ENCODE measurements around the gene RNF111. TPM values are rescaled to one million over a fixed set of nuclear protein-coding genes. Genes with fewer than 3 reads are reported as not detected.

The RNF111 gene
- total RNA-seq, 1 experiment from 2014 or later: 22.4 TPM

GRCh38 chr15:59074607-59075006 is 87.1 kb downstream of the RNF111 start (continued):
- TF ChIP-seq ZNF219 (CRISPR knock-in tag; IDR thresholded peaks at IDR 0.05; ENCODE audit: borderline replicate concordance) (no peak), CDX4 (CRISPR knock-in tag; IDR thresholded peaks at IDR 0.05; ENCODE audit: borderline replicate concordance) (no peak), MXD4 (CRISPR knock-in tag; IDR thresholded peaks at IDR 0.05; ENCODE audit: borderline replicate concordance) (no peak), ZBTB43 (CRISPR knock-in tag; IDR thresholded peaks at IDR 0.05) (no peak), ATF3 (CRISPR knock-in tag; conservative IDR thresholded peaks at IDR 0.05) (no peak), ZNF671 (CRISPR knock-in tag; IDR thresholded peaks at IDR 0.05) (no peak), ATF1 (CRISPR knock-in tag; IDR thresholded peaks at IDR 0.05) (no peak), E2F5 (CRISPR knock-in tag; IDR thresholded peaks at IDR 0.05) (no peak), JUN (CRISPR knock-in tag; IDR thresholded peaks at IDR 0.05) (no peak)

- H3K27me3 Mint-ChIP-seq (ENCODE audit: low read depth): no peaks in the 10 kb centered on the region
- no peak overlapping the region for H3K4me3 Mint-ChIP-seq
- no peaks in the 10 kb centered on the region for H3K9me3 Mint-ChIP-seq
- CTCF ChIA-PET: no interaction called here
- TF ChIP-seq AR (CRISPR knock-in tag; IDR thresholded peaks at IDR 0.05) (no peak), ZNF138 (CRISPR knock-in tag; conservative IDR thresholded peaks at IDR 0.05) (no peak), MAX (CRISPR knock-in tag; IDR thresholded peaks at IDR 0.05) (no peak), CBFB (CRISPR knock-in tag; IDR thresholded peaks at IDR 0.05; ENCODE audit: low read depth) (no peak)
- H3K36me3 Mint-ChIP-seq: peaks cover 24% of the 10 kb centered on the region
- H3K27ac Mint-ChIP-seq: no peak overlapping the region
- ATAC-seq (no peak), DNase-seq (ENCODE audit: low spot score) (no peak)
- POLR2A ChIA-PET: no interaction called here
- peaks cover 7% of the 10 kb centered on the region for H3K4me1 Mint-ChIP-seq
Measured at GRCh38 chr15:59087731-59088130, 100.3 kb downstream of the RNF111 start.

- no peak overlapping the region for H3K4me3 Mint-ChIP-seq
- DNase-seq (ENCODE audit: low spot score) (no peak), ATAC-seq (no peak)
- peaks cover 35% of the 10 kb centered on the region for H3K36me3 Mint-ChIP-seq
- no peaks in the 10 kb centered on the region for H3K27me3 Mint-ChIP-seq (ENCODE audit: low read depth)
- H3K4me1 Mint-ChIP-seq: no peaks in the 10 kb centered on the region
- H3K27ac Mint-ChIP-seq: no peak overlapping the region
- H3K9me3 Mint-ChIP-seq: no peaks in the 10 kb centered on the region
- ChIA-PET CTCF (no interaction called here), POLR2A (no interaction called here)
- TF ChIP-seq MLX (CRISPR knock-in tag; IDR thresholded peaks at IDR 0.05): no peak
- TF ChIP-seq FOXP4 (CRISPR knock-in tag; IDR thresholded peaks at IDR 0.05): no peak
- TF ChIP-seq MYBL2 (CRISPR knock-in tag; IDR thresholded peaks at IDR 0.05): no peak
- TF ChIP-seq ATF1 (CRISPR knock-in tag; IDR thresholded peaks at IDR 0.05): no peak
- TF ChIP-seq ZNF281 (CRISPR knock-in tag; IDR thresholded peaks at IDR 0.05): no peak
- TF ChIP-seq ERG (CRISPR knock-in tag; IDR thresholded peaks at IDR 0.05): no peak
- TF ChIP-seq MXD4 (CRISPR knock-in tag; IDR thresholded peaks at IDR 0.05; ENCODE audit: borderline replicate concordance): no peak
- no peak for TF ChIP-seq NR3C1 (CRISPR knock-in tag; conservative IDR thresholded peaks at IDR 0.05; ENCODE audit: low read depth)
- no peak for TF ChIP-seq ZBTB21 (CRISPR knock-in tag; IDR thresholded peaks at IDR 0.05; ENCODE audit: borderline replicate concordance)
Measured at GRCh38 chr15:59094077-59094476, 106.6 kb downstream of the RNF111 start.

Measured in WTC11 (cell line).